Thoracic aorta (tissue), 2 donors: Measurements from ENCODE around the gene UBASH3A. TPM values are rescaled to one million over a fixed set of nuclear protein-coding genes. Genes with fewer than 3 reads are reported as not detected.
"Not testable (repeated sequence)": the region's sequence is repeated elsewhere in the genome, so short reads cannot be mapped to it uniquely, and the experiment has no call there.

Experiments used
- ATAC-seq: fragments of 150-250 bp; one replicate; pipeline ENCODE4 v1.8.0; 2017; ENCODE audit warnings: low read depth; ENCODE audit not compliant: insufficient number of reproducible peaks, low FRiP score
- DNase-seq: peaks from one replicate; pipeline ENCODE4 v3.0.0-alpha.2; 2020; ENCODE audit warnings: low spot score
- H3K27ac ChIP-seq, 2 donors: fragments of 200-600 bp; sonication (generic); 1 replicate in 1 of 2; 2 replicates in 1 of 2; pipeline ENCODE4 v1.5.1; 2016; ENCODE audit warnings: mild to moderate bottlenecking in 2 of 2, moderate library complexity in 2 of 2
- H3K27me3 ChIP-seq: fragments of 200-600 bp; sonication (generic); replicated peaks from 2 replicates; pipeline ENCODE4 v1.6.0; 2016; ENCODE audit warnings: mild to moderate bottlenecking; ENCODE audit not compliant: insufficient read depth
- H3K36me3 ChIP-seq: fragments of 200-600 bp; sonication (generic); one replicate; pipeline ENCODE4 v1.5.1; 2016
- H3K4me1 ChIP-seq, 2 donors: fragments of 200-600 bp; sonication (generic); 1 replicate in 1 of 2; 2 replicates in 1 of 2; pipeline versions ENCODE4 v1.5.1 to v1.6.0; 2016; ENCODE audit warnings: low read depth in 2 of 2, mild to moderate bottlenecking in 1 of 2; ENCODE audit not compliant: control insufficient read depth in 1 of 2
- H3K4me3 ChIP-seq: fragments of 200-600 bp; sonication (generic); 2 replicates; pipeline ENCODE4 v1.5.1; 2016; ENCODE audit warnings: mild to moderate bottlenecking
- H3K9me3 ChIP-seq: fragments of 200-600 bp; sonication (generic); 2 replicates; pipeline ENCODE4 v1.5.1; 2016
- CTCF ChIP-seq: fragments of 200-600 bp; sonication (generic); IDR thresholded peaks from one replicate; pipeline ENCODE4 v1.5.1; 2019; ENCODE audit warnings: antibody characterized with exemption
- total RNA-seq, 2 donors: library from RNA; depleted of rRNA; stranded (reverse); fragments of >200 nt; gene quantifications; one replicate each; pipeline versions ENCODE4 v1.1.0 to v1.2.3, GENCODE V29; 2016

UBASH3A gene
- total RNA-seq, 2 donors from 2014 or later, result 1.2 to 1.3 TPM

GRCh38 chr21:42406201-42406621 lies 2.5 kb downstream of the UBASH3A start:
- ATAC-seq (no peak), DNase-seq (no peak)
- Histone ChIP-seq H3K36me3 (no peaks in the 10 kb centered on the region), H3K9me3 (peaks cover 3% of the 10 kb centered on the region), H3K4me1 (no peaks in the 10 kb centered on the region), H3K27me3 (no peaks in the 10 kb centered on the region), H3K4me3 (no peak overlapping the region), H3K27ac (no peak overlapping the region)
- TF ChIP-seq CTCF, result no peak

DNA sequence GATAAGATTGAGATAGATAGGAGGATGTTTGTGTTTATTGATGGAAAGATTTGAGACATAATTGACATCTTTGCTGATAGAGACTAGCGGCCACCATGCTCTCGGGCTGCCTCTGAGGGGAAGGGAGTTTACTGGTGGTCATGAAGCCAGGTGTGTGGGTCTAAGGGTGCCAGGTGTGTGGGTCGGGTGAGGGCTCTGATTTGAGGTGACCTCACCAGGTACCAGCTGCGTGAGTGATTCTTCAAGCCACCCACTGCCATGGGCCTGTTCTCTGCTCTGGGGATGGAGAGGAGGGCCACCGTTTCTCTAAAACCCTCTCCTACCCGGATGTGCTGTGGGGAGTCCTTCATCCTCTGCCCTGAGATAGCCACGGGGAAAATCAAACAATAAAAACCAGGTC lies 3.2 kb downstream of the UBASH3A start:
- Histone ChIP-seq H3K4me1 (no peaks in the 10 kb centered on the region), H3K36me3 (no peaks in the 10 kb centered on the region), H3K27ac (no peak overlapping the region), H3K4me3 (no peak overlapping the region), H3K9me3 (no peaks in the 10 kb centered on the region), H3K27me3 (no peaks in the 10 kb centered on the region)
- ATAC-seq (no peak), DNase-seq (no peak)
- TF ChIP-seq CTCF, result no peak

DNA sequence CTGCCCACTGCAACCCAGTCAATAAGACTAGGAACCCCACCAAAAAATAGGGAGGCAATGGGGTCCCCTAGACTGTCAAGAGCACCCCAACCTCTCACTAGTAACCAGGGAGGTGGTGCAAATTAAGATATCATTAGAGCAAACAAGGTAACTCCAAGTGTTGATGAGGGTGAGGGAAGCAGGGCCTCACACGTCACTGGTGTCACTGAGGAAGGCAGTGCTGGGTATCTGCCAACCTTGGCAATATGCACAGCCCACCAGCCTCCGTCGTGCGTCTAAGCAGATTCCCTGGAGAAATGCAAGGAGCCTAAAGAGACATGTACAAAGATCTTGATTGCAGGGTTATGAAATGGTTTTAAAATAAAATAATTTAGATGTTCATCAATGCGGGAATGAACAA lies 3.8 kb downstream of the UBASH3A start:
- no peak for DNase-seq
- no peak for TF ChIP-seq CTCF
- Histone ChIP-seq H3K4me1 (no peaks in the 10 kb centered on the region), H3K9me3 (no peaks in the 10 kb centered on the region), H3K36me3 (no peaks in the 10 kb centered on the region), H3K27ac (no peak overlapping the region), H3K27me3 (no peaks in the 10 kb centered on the region), H3K4me3 (no peak overlapping the region)
- no peak for ATAC-seq

DNA sequence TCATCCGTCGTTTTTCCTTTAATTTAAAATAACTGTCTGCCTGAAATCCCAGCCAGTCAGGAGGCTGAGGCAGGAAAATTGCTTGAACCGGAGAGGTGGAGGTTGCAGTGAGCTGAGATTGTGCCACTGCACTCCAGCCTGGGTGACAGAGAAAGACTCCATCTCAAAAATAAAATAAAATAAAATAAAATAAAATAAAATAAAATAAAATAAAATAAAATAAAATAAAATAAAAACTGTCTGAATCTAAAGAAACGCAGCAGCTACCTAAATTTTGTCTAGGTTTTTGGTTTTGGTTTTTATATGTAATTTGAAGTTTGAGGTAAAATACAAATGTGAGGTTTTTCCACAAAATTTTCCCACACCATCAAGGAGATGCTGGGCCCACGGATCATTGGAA lies 5.0 kb downstream of the UBASH3A start:
- not testable (repeated sequence) for H3K36me3 ChIP-seq, H3K4me3 ChIP-seq, DNase-seq, H3K9me3 ChIP-seq, H3K27me3 ChIP-seq, ATAC-seq, H3K27ac ChIP-seq, H3K4me1 ChIP-seq

GRCh38 chr21:42409366-42409765 lies 5.7 kb downstream of the UBASH3A start:
- H3K36me3 ChIP-seq, result no peaks in the 10 kb centered on the region
- DNase-seq, result no peak
- no peak overlapping the region for H3K27ac ChIP-seq
- H3K27me3 ChIP-seq, result no peaks in the 10 kb centered on the region
- H3K4me1 ChIP-seq, result no peaks in the 10 kb centered on the region
- H3K9me3 ChIP-seq, result no peaks in the 10 kb centered on the region
- no peak for TF ChIP-seq CTCF
- no peak for ATAC-seq
- H3K4me3 ChIP-seq, result no peak overlapping the region

- Histone ChIP-seq H3K36me3 (no peaks in the 10 kb centered on the region), H3K4me1 (no peaks in the 10 kb centered on the region), H3K27me3 (no peaks in the 10 kb centered on the region), H3K27ac (no peak overlapping the region), H3K4me3 (no peak overlapping the region), H3K9me3 (no peaks in the 10 kb centered on the region)
- ATAC-seq, result no peak
- no peak for TF ChIP-seq CTCF
- no peak for DNase-seq
Observed at GRCh38 chr21:42411197-42411869, 7.6 kb downstream of the UBASH3A start.
